Left kidney (tissue), 2 donors: ENCODE measurements around the gene ULBP1. TPM values are rescaled to one million over a fixed set of nuclear protein-coding genes. Genes with fewer than 3 reads are reported as not detected.
"Not testable (repeated sequence)": the region's sequence is repeated elsewhere in the genome, so short reads cannot be mapped to it uniquely, and the experiment has no call there.

Source experiments
- DNase-seq: peaks from one replicate; pipeline ENCODE4 v3.0.0-alpha.2; 2013
- polyA plus RNA-seq: library from polyadenylated mRNA; unstranded; fragments of 120-200 nt; gene quantifications from one replicate; pipeline ENCODE4 v1.2.1, GENCODE V29; 2013; ENCODE audit not compliant: insufficient read length

The ULBP1 gene
- polyA plus RNA-seq, 1 donor, result 2.1 TPM

- not testable (repeated sequence) for DNase-seq
These were observed 9.8 kb upstream of the ULBP1 start for GRCh38 chr6:149953934-149954327.

DNA sequence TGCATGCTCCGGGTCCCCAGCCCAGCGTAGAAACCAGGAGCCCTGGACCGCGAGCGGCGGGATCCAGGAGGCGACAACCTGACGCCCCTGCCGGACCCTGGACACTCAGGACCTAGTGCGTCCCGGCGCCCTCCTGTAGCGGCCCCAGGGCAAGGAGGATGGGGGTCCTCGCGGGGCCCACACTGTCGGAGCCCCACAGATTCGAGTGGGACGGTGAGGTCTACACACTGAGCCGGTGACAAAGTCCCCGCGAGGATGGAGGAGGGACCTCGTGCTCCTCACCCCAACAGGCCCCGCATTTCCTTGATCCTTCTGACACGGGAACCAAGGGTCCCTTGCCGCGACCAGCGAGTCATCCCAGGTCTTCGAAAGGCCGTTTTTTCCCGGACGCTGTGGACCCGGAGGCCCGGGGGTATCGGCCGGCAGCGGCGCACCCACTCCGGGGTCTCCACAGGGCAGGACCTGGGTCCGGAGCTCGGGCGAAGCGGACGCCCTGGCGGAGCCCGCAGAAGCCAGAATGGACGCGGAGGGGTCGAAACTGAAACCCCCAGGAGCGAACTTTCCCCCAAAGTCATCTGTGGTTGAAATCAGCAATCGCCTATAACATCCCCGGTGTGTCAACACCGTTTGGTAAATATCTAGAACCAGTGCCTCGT, 9.3 kb upstream of the ULBP1 start:
- DNase-seq, result not testable (repeated sequence)

- not testable (repeated sequence) for DNase-seq
These were observed 8.6 kb upstream of the ULBP1 start for GRCh38 chr6:149954984-149955653.

DNA sequence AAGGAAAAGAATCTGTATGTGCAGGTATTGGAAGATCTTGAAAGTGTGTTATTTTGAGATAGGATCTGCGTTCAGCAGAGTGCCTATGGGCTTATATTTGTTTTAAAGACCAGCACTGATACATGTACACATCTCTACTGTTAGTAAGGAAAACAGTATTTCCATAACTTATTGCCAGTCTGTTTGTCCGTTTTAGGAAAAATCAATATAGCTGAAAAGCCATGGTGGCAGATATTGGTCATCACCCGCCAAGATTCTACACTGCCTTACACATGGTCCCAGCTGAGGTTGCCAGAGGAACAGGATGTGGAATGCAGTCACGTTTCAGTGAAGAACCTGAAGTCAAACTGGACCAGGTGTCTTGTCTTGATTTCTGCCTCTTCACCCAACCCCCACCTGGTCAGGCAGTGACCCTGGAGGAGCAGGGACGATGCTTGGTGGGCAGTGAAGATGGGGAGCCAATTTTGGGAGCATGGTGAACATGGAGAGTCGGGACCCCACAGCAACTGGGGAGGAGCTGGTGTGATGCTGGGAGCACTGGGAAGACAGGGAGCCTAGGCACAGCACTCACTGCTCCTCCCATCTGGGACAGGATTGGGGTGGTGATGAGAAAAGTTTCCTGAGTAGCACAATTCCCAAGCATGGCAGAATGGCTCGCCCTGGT, 8.0 kb upstream of the ULBP1 start:
- DNase-seq, result not testable (repeated sequence)

- DNase-seq, result not testable (repeated sequence)
These were observed 5.6 kb upstream of the ULBP1 start for GRCh38 chr6:149958124-149958523.

- DNase-seq, result not testable (repeated sequence)
These were observed 3.9 kb upstream of the ULBP1 start for GRCh38 chr6:149959806-149960205.

DNA sequence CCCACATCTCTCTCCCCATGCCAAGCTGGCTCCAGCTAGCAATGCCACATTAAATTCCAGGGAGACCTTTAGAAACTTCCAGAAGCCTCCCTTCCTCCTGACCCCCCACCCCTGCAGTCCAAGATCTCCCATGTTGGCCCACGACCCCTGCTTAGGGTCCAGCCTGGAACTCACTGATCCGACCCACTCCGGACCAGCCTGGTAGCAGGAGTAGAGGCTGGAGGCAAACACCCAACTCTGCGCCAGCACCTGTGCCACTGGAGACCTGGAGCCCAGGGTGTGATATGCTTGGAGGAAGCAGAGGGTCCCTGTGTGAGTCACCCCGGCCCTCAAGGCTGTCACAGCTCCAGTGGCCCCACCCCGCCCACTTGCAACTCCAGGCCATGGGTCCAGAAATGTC, 3.3 kb upstream of the ULBP1 start:
- no peak for DNase-seq

DNA sequence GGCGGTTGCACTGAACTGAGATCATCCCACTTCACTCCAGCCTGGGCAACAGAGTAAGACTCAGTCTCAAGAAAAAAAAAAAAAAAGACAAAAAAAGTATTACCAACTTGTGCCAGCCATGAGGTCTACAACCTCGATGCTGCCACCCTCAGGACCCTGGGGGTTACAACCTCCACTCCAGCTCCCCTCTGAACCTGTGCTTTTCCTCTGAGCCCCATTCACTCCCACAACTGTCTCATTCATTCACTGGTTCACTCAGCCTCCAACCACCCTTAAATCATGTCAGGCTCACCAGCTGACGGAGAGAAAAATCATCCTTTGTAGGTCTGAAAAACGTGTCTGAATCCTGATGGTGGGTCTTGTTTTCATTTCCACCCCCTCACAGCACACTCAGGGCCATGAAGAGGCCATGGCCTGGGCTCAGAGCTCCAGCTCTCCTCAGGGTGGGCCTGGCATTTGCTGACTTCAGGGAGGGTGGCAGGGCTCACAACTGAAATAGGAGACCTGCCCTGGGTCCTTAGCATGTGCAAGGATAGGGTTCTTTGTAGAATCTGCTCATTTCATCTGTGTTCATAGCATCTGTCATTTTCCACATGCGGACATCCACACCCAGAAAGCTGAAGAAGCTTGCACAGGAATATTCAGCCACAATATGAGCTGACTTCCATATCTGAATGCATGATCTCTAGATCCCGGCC, 1.9 kb upstream of the ULBP1 start:
- no peak for DNase-seq

DNA sequence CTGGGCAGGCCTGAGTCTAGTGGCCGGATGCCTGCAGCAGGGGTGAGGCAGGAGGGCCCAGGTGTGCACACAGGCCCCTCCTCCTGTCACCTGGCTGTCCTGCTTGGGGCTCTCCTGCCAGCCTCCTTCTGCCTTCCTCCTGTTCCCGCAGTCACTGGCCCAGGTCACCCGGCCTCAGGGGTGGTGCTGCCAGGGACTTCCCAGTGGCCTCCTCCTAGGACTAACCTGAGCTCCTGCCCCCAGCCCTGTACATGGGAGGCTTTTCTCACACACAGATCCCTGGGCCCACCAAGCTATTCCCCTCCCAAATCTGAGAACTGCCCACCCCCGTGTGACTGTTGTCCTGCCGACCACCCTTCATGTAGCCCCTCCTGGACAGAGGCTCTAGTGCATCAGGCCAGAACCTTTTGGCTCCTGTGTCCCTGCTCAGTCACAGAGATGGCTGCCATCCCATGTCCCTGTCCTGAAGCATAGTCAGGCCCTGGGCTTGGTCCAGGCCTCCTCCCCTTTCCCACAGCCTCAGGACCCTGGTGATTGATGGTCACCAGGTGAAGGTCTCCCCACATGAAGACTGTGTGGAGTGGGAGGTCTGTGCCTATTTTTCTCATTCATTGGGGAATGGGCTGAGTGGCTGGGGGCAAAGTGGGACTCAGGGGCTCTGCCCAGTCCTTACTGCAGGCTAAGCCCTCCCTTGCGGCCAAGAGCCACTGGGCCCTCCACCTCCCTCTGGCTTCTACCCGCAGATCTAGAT, 1.1 kb upstream of the ULBP1 start:
- no peak for DNase-seq

DNA sequence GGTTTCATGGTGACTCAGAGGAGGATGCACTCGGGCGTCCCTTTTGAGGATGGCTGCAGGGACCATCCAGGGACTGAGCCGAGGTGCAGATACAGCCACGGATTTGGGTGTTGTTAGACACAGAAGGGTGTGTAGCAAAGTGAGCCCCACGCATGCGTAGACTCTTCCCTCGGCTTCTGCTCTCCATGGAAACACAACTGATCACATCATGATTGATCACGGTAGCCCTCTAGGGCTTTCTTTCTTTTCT, 606 bp upstream of the ULBP1 start:
- no peak for DNase-seq

DNA sequence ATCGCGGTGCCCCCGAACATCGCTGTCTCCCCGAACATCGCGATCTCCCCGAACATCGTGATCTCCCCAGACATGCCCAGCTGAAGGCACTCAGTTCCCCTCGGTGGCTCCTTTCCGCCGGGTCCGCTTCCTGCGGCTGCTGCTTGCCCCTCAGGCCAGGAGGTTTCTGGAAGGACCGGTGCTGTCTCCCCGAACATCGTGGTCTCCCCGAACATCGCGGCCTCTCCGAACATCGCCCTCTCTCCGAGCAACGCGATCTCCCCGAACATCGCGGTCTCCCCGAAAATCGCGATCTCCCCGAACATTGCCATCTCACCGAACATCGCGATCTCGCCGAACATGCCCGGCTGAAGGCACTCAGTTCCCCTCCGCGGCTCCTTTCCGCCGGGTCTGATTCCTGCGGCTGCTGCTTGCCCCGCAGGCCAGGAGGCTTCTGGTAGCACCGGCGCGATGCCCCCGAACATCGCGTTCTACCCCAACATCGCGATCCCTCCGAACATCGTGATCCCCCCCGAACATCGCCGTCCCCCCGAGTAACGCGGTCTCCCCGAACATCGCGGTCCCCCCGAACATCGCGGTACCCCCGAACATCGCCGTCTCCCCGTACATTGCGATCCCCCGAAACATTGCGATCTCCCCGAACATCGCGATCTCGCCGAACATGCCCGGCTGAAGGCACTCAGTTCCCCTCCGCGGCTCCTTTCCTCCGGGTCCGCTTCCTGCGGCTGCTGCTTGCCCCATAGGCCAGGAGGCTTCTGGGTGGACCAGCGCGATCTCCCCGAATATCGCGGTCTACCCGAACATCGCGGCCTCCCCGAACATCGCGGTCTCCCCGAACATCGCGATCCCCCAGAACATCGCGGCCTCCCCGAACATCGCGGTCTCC, 808 bp downstream of the ULBP1 start:
- DNase-seq, result no peak

DNA sequence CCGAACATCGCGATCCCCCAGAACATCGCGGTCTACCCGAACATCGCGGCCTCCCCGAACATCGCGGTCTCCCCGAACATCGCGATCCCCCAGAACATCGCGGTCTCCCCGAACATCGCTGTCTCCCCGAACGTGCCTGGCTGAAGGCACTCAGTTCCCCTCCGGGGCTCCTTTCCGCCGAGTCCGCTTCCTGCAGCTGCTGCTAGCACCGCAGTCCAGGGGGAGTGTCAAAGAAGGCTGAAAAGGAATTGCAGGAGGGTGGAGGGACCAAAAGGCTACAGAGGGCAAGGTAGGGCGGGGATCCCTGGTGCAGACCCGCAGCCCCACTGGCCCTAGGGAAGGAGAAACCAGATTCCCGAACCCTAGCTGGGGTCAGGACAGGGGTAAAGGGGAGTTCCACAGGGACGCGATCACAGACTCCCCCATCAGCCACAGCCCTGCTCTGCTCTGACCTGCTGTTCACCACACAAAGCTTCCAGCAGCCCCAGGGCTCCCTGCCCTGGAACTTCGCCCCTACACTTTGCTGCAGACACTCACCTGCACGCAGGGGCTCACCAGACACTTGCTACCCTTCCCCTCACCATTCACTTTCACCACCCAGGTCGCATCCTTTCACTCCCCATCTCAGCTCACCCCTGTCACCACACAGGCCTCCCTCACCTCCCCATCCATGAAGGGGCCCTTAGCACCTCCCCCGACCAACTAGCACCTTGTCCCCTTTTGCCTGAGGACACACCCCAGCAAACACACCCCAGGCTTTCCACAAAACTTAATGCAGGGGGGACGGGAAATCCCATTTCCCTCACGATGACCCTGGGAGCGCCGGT, 1.7 kb downstream of the ULBP1 start:
- DNase-seq, result no peak

- DNase-seq, result not testable (repeated sequence)
These were observed 2.6 kb downstream of the ULBP1 start for GRCh38 chr6:149966319-149966718.

- DNase-seq, result no peak
These were observed 3.8 kb downstream of the ULBP1 start for GRCh38 chr6:149967591-149967990.

GRCh38 chr6:149967999-149968398, 4.3 kb downstream of the ULBP1 start:
- not testable (repeated sequence) for DNase-seq

DNA sequence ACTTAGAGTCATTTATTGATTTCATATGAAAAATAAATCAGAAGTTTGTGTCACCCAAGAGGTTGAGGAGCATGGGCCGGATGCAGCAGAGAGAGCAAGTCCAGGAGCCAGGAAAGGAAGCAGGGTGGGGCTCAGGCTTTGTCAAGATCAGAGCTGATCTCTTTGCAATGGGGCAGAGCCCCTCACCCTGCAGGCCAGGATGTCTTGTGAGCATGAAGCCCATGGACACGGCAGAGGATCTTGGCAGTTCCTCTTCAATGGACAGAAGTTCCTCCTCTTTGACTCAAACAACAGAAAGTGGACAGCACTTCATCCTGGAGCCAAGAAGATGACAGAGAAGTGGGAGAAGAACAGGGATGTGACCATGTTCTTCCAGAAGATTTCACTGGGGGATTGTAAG, 5.2 kb downstream of the ULBP1 start:
- DNase-seq, result not testable (repeated sequence)

DNA sequence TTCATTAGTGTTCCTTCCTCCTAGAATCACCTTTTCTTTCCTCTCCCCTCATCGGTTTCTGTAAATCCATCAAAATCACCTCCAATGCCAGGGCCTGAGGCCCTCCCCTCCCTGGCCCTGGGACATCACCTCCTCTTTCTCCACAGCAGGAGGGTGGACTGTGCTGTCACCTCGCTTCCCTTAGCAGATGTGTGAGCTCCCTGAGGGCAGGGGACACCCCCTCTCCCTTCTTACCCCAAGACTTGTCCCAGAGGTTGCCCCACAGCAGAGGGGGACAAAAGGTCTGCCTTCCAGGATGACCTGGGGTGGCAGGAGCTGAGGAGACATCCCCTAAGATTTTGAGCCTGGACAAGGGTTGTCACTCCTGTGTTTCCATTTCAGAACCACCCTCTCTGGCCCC, 5.9 kb downstream of the ULBP1 start:
- DNase-seq, result no peak

GRCh38 chr6:149974394-149974793, 10.7 kb downstream of the ULBP1 start:
- not testable (repeated sequence) for DNase-seq

GRCh38 chr6:149974825-149975224, 11.1 kb downstream of the ULBP1 start:
- no peak for DNase-seq

DNA sequence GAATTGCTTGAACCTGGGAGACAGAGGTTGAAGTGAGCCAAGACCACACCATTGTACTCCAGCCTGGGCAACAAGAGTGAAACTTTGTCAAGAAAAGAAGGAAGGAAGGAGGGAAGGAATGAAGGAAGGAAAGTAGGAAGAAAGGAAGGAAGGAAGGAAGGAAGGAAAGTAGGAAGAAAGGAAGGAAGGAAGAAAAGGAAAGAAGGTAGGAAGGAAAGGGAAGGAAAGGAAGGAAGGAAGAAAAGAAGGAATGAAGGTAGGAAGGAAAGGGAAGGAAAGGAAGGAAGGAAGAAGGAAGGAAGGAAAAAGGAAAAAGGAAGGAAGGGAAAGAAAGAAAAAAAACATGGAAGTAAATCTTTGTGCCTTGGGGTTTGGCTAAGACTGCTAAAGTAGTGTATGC, 11.7 kb downstream of the ULBP1 start:
- no peak for DNase-seq
